Posterior cingulate gyrus (tissue), 11 donors: ENCODE measurements around the gene DLG2.
A peak's percentile ranks its signal among the peaks of the same experiment; 100 is the strongest.
"Not testable (repeated sequence)": the region's sequence is repeated elsewhere in the genome, so short reads cannot be mapped to it uniquely, and the experiment has no call there.

ENCODE experiments used
- DNase-seq, 10 donors: peaks; one replicate each; pipeline versions ENCODE4 v3.0.0 to v3.0.0-alpha.2; 2020 to 2021; ENCODE audit warnings: mixed read lengths in 3 of 10
- intact Hi-C: fragments of 100-400 bp; cut with DNase I; formaldehyde crosslinking; loops from one replicate; pipeline ENCODE4 v1.15.1; 2023

The DLG2 gene

GRCh38 chr11:85483861-85484260, 143.3 kb downstream of the DLG2 start:
- intact Hi-C loops = no loop called here
- DNase-seq = peak in 1 of 10 donors; percentile 35

GRCh38 chr11:85481862-85482261, 145.3 kb downstream of the DLG2 start:
- no peak for DNase-seq
- intact Hi-C loops = no loop called here

GRCh38 chr11:85475660-85476517, 151.3 kb downstream of the DLG2 start:
- intact Hi-C loops = no loop called here
- DNase-seq = no peak

GRCh38 chr11:85472953-85473352, 154.2 kb downstream of the DLG2 start:
- DNase-seq = peak in 2 of 10 donors; percentile 38 to 71

DNA sequence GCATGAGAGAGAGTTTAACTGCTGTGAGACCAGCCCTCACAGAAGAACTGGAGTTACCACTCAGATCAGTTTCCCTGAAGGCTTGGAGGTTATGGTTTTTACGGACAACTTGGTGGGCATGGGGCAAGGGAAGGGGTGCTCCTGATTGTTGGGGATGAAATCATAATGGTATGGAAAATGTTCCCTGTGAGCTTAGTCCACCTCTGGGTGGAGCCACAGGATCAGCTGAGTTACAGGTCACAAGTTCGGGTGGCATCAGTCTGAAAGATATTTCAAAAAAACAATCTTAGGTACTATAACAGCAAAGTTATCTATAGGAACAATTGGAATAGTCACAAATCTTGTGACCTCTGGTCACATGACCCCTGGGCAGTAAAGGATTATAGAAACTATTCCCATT, 162.9 kb downstream of the DLG2 start:
- intact Hi-C loops = no loop called here

More at GRCh38 chr11:85472953-85473352, 154.2 kb downstream of the DLG2 start:
- intact Hi-C loops = no loop called here

DNA sequence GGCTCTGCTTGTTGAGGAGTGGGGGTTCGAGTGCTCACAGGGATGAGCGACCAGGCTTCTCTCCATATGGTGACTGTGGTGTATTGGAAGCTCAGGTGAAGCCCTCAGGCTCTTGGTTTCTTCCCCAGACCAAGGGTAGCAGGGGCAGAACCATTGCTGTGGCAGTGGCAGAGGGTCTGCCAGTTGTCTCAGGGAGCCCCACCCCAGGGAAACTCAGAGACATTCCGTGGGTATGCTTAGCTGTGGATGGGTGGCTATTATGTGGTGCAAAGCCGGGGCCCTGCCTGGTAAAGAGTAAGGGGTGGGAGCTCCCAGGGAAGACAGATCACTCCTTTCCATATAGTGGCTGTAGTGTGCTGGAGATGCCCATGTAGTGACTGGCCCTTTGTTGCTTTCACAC, 167.8 kb downstream of the DLG2 start:
- intact Hi-C loops = no loop called here
- DNase-seq = peak in 1 of 10 donors; percentile 59

More for the DNA sequence above, 162.9 kb downstream of the DLG2 start:
- DNase-seq = no peak

- intact Hi-C loops = no loop called here
- no peak for DNase-seq
Measured at GRCh38 chr11:85444479-85444878, 182.7 kb downstream of the DLG2 start.

- no peak for DNase-seq
- intact Hi-C loops = no loop called here
Measured at GRCh38 chr11:85440273-85440672, 186.9 kb downstream of the DLG2 start.

DNA sequence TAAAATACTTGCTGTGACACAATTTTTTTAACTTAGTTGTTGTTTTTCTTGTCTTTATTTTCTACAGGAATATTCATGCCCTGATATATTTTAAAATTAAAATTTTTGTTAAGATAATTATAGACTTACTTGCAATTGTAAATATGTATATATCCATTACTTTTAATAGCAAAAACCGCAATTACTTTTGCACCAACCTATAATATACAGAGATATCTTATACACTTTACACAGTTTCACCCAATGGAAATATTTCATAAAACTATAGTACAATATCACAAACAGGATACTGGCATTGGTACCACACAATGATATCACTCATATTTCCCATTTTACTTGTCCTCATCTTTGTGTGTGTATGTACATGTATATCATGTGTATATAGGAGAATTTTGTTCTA, 188.8 kb downstream of the DLG2 start:
- intact Hi-C loops = no loop called here
- no peak for DNase-seq

- intact Hi-C loops = no loop called here
Measured at GRCh38 chr11:85431319-85431718, 195.8 kb downstream of the DLG2 start.

DNA sequence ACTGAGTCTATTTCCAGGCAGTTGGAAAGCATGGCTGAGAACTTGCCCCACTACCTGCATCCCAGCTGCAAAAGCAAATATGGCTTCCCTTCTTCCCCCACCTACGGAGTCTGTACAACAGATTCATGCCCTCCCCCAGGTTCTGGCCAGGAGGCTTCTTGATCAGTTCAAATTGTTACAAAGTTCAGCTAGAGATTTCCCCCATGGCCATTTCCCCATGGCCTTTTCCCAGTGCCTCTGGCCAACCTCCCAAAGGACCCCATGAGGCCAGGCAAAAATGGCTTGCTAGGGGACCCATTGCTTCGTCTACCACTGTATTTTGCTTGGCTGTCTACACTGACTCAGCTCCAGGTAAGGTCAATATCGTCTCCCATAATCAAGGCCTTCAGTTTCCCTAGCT, 203.3 kb downstream of the DLG2 start:
- DNase-seq = no peak
- intact Hi-C loops = no loop called here

More at GRCh38 chr11:85431319-85431718, 195.8 kb downstream of the DLG2 start:
- DNase-seq = no peak

DNA sequence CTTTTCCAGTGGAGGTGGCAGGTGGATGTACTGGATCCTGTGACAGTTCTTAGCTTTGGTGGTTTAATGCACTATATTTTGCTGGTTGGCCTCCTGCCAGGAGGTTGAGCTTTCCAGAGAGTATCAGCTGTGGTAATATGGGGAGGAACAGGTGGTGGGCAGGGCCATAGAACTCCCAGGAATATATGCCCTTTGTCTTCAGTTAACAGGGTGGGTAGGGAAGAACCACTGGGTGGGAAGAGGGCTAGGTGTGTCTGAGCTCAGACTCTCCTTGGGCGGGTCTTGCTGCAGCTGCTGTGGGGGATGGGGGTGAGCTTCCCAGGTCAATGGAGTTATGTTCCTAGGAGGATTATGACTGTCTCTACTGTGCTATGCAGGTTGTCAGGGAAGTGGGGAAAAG, 203.8 kb downstream of the DLG2 start:
- intact Hi-C loops = no loop called here
- no peak for DNase-seq

DNA sequence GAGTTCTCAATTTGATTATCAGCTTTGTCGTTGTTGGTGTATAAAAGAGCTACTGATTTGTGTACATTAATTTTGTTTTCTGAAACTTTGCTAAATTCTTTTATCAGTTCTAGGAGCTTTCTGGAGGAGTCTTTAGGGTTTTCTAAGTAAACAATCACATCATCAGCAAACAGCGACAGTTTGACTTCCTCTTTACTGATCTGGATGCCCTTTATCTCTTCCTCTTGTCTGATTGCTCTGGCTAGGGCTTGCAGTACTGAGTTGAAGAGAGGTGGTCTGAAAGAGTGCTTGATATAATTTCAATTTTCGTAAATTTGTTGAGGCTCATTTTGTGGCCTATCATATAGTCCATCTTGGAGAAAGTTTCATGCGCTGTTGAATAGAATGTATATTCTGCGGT, 213.0 kb downstream of the DLG2 start:
- DNase-seq = no peak
- intact Hi-C loops = no loop called here

DNA sequence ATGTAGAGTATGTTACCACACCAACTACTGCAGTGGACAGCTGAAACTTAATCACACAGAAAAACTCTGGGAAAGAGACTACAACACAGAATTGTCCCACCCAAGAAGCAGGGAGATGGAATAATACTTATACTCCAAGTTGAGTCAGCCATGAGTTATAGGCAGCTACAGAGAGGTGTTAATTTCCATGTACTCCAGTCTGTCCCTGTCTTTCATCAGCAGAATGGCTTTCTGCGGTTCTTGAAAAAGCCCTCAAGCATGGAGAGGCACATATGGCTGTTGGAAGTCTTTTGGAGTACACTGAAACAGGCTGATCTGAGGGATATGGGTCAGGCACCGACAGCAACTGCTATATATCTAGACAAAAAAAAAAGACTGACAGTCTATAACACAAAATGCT, 219.5 kb downstream of the DLG2 start:
- intact Hi-C loops = no loop called here
- DNase-seq = no peak

- intact Hi-C loops = no loop called here
- DNase-seq = no peak
Measured at GRCh38 chr11:85406841-85407240, 220.3 kb downstream of the DLG2 start.

DNA sequence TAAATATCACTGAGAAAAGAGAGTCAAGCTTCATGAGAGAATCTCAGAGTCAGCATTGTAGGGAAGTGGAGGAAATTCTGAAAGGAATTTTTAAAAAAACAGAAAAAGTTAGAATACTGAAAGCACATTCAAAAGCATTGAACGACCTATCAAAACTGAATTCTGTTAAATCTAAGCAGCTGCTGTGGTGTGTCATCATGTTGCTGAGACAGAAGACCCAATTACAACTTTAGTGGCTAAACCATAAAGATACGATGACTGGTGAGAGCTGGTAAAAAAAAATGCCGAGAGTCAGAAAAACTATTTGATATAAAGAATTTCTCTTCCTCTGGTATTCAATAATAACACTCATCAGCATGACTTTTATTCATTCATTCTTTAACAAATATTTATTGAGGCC, 220.8 kb downstream of the DLG2 start:
- intact Hi-C loops = no loop called here
- DNase-seq = no peak

DNA sequence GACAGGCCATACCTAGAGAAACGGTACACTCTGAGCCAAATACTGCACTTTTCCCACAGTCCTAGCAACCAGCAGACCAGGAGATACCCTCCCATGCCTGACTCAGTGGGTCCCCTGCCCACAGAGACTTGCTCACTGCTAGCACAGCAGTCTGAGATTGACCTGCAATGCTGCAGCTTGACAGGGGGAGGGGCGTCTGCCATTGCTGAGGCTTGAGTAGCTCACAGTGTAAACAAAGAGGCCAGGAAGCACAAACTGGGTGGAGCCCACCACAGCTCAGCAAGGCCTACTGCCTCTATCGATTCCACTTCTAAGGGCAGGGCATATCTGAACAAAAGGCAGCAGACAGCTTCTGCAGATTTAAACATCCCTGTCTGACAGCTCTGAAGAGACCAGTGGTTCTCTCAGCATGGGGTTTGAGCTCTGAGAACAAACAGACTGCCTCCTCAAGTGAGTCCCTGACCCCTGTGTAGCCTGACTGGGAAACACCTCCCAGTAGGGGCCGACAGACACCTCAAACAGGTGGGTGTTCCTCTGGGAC, 231.6 kb downstream of the DLG2 start:
- intact Hi-C loops = not testable (repeated sequence)
- peak in 2 of 10 donors; percentile 24 to 35 for DNase-seq

DNA sequence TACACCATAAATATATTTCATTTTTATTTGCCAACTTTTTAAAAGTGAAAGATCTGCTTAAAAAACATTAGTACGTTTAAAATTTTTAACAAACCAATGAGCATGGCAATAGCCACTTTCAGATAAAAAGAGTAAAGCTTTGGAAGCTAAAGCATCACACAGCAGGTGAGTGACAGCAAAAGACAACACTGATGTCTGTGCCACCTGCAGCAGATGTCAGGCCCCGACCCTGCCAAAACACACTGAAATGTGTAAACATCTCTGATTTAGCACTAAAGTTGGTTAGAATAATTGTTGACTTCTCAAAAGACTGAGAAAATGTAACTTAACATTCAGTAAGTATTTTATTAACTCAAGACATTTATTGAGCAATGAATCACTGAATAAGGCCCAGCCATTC, 232.9 kb downstream of the DLG2 start:
- peak in 1 of 10 donors; percentile 52 for DNase-seq
- intact Hi-C loops = no loop called here

- intact Hi-C loops = no loop called here
- DNase-seq = no peak
Measured at GRCh38 chr11:85391141-85391540, 236.0 kb downstream of the DLG2 start.

GRCh38 chr11:85385547-85385946, 241.6 kb downstream of the DLG2 start:
- intact Hi-C loops = no loop called here
- no peak for DNase-seq

GRCh38 chr11:85385111-85385510, 242.0 kb downstream of the DLG2 start:
- intact Hi-C loops = no loop called here
- DNase-seq = no peak

DNA sequence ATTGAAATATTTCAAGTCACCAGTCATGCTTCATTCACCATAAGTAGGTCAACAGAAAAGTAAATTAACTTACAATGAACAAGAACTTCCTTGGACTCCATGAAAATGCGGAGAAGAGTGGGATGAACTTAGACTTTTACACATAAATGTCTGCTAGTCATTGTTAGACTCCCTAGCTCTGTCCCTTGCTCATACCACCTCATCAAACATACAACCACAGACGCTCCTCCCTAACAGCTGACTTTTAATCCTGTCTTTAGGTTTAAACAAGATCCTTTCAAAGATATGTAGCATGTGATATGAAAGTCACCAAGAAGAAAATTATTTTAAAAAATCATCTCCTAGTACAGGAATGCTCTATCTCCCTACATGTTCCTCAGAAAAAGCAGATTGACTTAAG, 248.1 kb downstream of the DLG2 start:
- intact Hi-C loops = no loop called here
- no peak for DNase-seq
